ENCODE measurements around the gene REPIN1. TPM values are rescaled to one million over a fixed set of nuclear protein-coding genes. Genes with fewer than 3 reads are reported as not detected.
A peak's percentile ranks its signal among the peaks of the same experiment; 100 is the strongest.

Gene REPIN1
- total RNA-seq, 4 donors from 2014 or later: 9.7 to 80.8 (median 37.9) TPM

DNA sequence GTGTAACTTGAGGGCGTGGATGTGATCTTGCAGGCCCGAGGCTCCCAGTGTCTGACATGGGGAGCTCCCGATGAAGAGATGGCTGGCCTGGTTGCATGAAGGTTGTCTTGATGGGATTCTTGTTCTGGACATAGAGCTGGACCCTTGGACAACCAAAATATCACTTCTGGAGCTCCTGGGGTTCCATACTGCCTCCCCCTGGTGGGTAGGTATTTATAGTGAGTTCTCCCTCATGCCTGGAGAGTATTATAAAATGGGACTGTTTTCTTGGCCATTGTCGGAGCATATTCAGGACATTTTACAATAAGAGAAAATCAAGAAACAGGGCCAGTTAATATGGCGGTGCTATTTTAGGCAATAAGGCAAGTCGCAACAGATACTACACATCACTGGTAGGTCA is 49.2 kb downstream of the REPIN1 start:
- H3K27me3 ChIP-seq: no peaks in the 10 kb centered on the region
- TF ChIP-seq, protein P1, sequence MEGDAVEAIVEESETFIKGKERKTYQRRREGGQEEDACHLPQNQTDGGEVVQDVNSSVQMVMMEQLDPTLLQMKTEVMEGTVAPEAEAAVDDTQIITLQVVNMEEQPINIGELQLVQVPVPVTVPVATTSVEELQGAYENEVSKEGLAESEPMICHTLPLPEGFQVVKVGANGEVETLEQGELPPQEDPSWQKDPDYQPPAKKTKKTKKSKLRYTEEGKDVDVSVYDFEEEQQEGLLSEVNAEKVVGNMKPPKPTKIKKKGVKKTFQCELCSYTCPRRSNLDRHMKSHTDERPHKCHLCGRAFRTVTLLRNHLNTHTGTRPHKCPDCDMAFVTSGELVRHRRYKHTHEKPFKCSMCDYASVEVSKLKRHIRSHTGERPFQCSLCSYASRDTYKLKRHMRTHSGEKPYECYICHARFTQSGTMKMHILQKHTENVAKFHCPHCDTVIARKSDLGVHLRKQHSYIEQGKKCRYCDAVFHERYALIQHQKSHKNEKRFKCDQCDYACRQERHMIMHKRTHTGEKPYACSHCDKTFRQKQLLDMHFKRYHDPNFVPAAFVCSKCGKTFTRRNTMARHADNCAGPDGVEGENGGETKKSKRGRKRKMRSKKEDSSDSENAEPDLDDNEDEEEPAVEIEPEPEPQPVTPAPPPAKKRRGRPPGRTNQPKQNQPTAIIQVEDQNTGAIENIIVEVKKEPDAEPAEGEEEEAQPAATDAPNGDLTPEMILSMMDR (IDR thresholded peaks at IDR 0.05): no peak
- no peak for TF ChIP-seq POLR2A (IDR thresholded peaks at IDR 0.05)
- intact Hi-C loops (cut with DNase I; ENCODE audit: low total_unique reads): no loop called here
- no peaks in the 10 kb centered on the region for H3K4me1 ChIP-seq
- no peak for DNase-seq
- no peak overlapping the region for H3K27ac ChIP-seq
- H3K9me3 ChIP-seq: no peaks in the 10 kb centered on the region
- H3K36me3 ChIP-seq: no peaks in the 10 kb centered on the region
- H3K4me3 ChIP-seq: no peak overlapping the region

DNA sequence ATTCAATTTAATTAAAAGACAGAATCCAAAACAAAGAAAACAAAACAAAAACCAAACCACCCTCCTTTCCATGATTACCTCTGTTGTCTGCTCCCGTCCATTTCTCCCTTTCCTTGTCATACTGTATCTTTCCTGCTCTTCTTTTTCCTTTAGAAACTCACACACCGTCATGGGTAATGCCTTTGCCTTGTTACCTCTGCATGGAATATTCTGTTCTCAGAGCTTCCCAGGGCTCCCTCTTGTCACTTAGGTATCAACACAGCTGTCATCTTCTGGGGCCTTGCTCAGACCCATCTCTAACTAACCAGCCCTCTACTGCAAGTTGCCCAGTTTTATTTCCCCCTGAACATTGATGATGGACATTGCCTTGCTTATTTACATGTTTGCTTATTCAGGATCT is 51.6 kb downstream of the REPIN1 start:
- H3K36me3 ChIP-seq: no peaks in the 10 kb centered on the region
- TF ChIP-seq, protein P1 (IDR thresholded peaks at IDR 0.05): no peak
- no peak for TF ChIP-seq POLR2A (IDR thresholded peaks at IDR 0.05)
- intact Hi-C loops (cut with DNase I; ENCODE audit: low total_unique reads): loop anchor here (5.0 kb wide), 1 partner anchor 63 kb away; no protein-coding TSS in a partner anchor
- no peak for DNase-seq
- H3K4me1 ChIP-seq: no peaks in the 10 kb centered on the region
- no peaks in the 10 kb centered on the region for H3K27me3 ChIP-seq
- H3K9me3 ChIP-seq: no peaks in the 10 kb centered on the region
- no peak overlapping the region for H3K27ac ChIP-seq
- H3K4me3 ChIP-seq: no peak overlapping the region

DNA sequence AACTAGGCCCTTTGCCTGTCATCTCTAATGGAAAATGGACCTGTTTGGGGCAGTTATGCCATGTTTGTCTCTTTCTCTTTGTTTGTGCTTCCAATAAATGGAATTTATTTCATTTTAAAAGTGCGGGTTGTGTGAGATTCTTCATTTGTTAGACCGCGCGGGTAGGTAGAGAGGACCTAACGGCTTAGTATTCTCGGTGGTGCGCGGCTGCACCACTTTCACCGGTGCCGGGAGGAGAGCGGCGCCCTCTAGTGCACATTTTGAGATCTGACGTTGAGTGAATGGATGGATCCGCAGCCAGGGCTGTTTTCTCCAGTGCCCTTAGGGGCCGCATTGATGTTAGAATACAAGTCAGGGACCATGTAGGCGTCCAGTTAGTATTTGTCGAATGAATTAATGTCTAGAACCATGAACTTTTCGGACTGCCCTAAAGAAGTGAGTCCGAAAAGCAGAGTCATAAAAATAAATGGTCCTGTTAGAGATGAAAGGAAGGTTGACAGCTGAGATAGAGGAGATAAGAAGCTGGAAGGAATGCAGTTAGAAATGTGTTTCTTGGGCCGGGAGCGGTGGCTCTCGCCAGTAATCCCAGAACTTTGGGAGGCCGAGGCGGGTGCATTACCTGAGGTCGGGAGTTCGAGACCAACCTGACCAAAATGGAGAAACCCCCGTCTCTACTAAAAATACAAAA is 52.5 kb downstream of the REPIN1 start:
- no peak overlapping the region for H3K4me3 ChIP-seq
- H3K4me1 ChIP-seq: no peaks in the 10 kb centered on the region
- H3K36me3 ChIP-seq: no peaks in the 10 kb centered on the region
- no peaks in the 10 kb centered on the region for H3K27me3 ChIP-seq
- H3K27ac ChIP-seq: no peak overlapping the region
- TF ChIP-seq, protein P1 (IDR thresholded peaks at IDR 0.05): peak; percentile 84 to 90 (median 88)
- no peak for TF ChIP-seq POLR2A (IDR thresholded peaks at IDR 0.05)
- no peaks in the 10 kb centered on the region for H3K9me3 ChIP-seq
- peak; percentile 81 to 85 for DNase-seq
- intact Hi-C loops (cut with DNase I; ENCODE audit: low total_unique reads): loop anchor here (5.0 kb wide), 1 partner anchor 64 kb away; no protein-coding TSS in a partner anchor

DNA sequence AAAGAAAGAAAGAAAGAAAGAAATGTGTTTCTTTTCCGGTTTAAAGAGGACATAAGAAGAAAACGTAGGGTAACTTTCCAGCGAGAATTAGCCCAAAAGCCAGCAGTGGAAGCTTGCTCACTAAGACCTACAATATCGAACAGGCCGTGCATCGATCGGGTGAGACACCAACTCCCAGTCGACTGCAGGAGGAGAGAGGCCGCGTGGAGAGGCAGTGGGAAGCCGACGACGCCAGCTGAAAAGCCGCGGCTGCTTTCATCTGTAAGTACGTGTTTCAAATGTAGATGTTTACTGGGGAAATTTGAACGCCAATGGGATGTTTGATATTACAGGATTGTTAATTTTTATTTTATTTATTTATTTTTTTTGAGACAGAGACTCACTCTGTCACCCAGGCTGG is 53.2 kb downstream of the REPIN1 start:
- H3K27ac ChIP-seq: no peak overlapping the region
- no peak for TF ChIP-seq POLR2A (IDR thresholded peaks at IDR 0.05)
- TF ChIP-seq, protein P1 (IDR thresholded peaks at IDR 0.05): no peak
- intact Hi-C loops (cut with DNase I; ENCODE audit: low total_unique reads): loop anchor here (5.0 kb wide), 1 partner anchor 65 kb away; no protein-coding TSS in a partner anchor
- H3K9me3 ChIP-seq: no peaks in the 10 kb centered on the region
- no peaks in the 10 kb centered on the region for H3K36me3 ChIP-seq
- no peak for DNase-seq
- no peak overlapping the region for H3K4me3 ChIP-seq
- H3K27me3 ChIP-seq: no peaks in the 10 kb centered on the region
- no peaks in the 10 kb centered on the region for H3K4me1 ChIP-seq

Other genes starting within 250 kb of the REPIN1 start
- gene LRRC61, start 45.5 kb upstream of the REPIN1 start, total RNA-seq: 10 to 100 TPM in 3 of 4 donors, 1 to 10 TPM in 1; 5.9 to 41.2 (median 15.3) TPM
- 10 to 100 TPM in 2 of 4 donors, 1 to 10 TPM in 2; 2.6 to 13.1 (median 10.3) TPM for gene ACTR3C, start 45.3 kb upstream of the REPIN1 start, total RNA-seq
- gene RARRES2, start 27.2 kb upstream of the REPIN1 start, total RNA-seq: 100 to 1,000 TPM; 128 to 536 (median 236) TPM
- gene ZNF775, start 10.5 kb downstream of the REPIN1 start, total RNA-seq: 1 to 10 TPM in 3 of 4 donors, not detected in 1; 2.0 to 8.4 (median 6.7) TPM
- 10 to 100 TPM; 16.7 to 47.7 (median 25.6) TPM for gene GIMAP8, start 81.8 kb downstream of the REPIN1 start, total RNA-seq
- 10 to 100 TPM; 14.6 to 70.8 (median 28.8) TPM for gene GIMAP7, start 146.1 kb downstream of the REPIN1 start, total RNA-seq
- gene GIMAP4, start 198.6 kb downstream of the REPIN1 start, total RNA-seq: 100 to 1,000 TPM in 1 of 4 donors, 10 to 100 TPM in 3; 39.0 to 116 (median 75.7) TPM